NCI-H345 treated with DMSO at 0.1 percent for 48 hours (cell line): Measurements from ENCODE around the gene BRD7.

Source experiments
- DNase-seq: peaks from one replicate; lab custom pipeline; 2025; ENCODE audit not compliant: unreplicated experiment; lab: John Stamatoyannopoulos, UW

BRD7 gene

GRCh38 chr16:50390371-50390771, 21.6 kb upstream of the BRD7 start:
- DNase-seq = no peak

- DNase-seq = no peak
These were observed 21.1 kb upstream of the BRD7 start for GRCh38 chr16:50389900-50390299.

GRCh38 chr16:50388496-50388895, 19.7 kb upstream of the BRD7 start:
- no peak for DNase-seq

GRCh38 chr16:50386774-50387173, 18.0 kb upstream of the BRD7 start:
- no peak for DNase-seq

GRCh38 chr16:50386139-50386538, 17.4 kb upstream of the BRD7 start:
- DNase-seq = no peak

- no peak for DNase-seq
These were observed 15.8 kb upstream of the BRD7 start for GRCh38 chr16:50384500-50385135.

- no peak for DNase-seq
These were observed 13.1 kb upstream of the BRD7 start for GRCh38 chr16:50381679-50382440.

- no peak for DNase-seq
These were observed 9.6 kb upstream of the BRD7 start for GRCh38 chr16:50378417-50378816.

- DNase-seq = no peak
These were observed 8.2 kb upstream of the BRD7 start for GRCh38 chr16:50377001-50377400.

- DNase-seq = no peak
These were observed 5.0 kb upstream of the BRD7 start for GRCh38 chr16:50373780-50374179.

- DNase-seq = no peak
These were observed 4.5 kb upstream of the BRD7 start for GRCh38 chr16:50373345-50373701.

GRCh38 chr16:50372611-50373344, 4.0 kb upstream of the BRD7 start:
- DNase-seq = no peak

GRCh38 chr16:50371936-50372595, 3.3 kb upstream of the BRD7 start:
- no peak for DNase-seq

GRCh38 chr16:50371036-50371716, 2.4 kb upstream of the BRD7 start:
- DNase-seq = no peak

- no peak for DNase-seq
These were observed 481 bp upstream of the BRD7 start for GRCh38 chr16:50369133-50369804.

- DNase-seq = no peak
These were observed 895 bp downstream of the BRD7 start for GRCh38 chr16:50367777-50368409.

- DNase-seq = no peak
These were observed 2.8 kb downstream of the BRD7 start for GRCh38 chr16:50365791-50366575.

- no peak for DNase-seq
These were observed 5.1 kb downstream of the BRD7 start for GRCh38 chr16:50363656-50364055.

GRCh38 chr16:50360779-50361178, 8.0 kb downstream of the BRD7 start:
- DNase-seq = no peak
